GM19240 (cell line): ENCODE results near the gene EIF4EBP2.

Source experiments
- DNase-seq: peaks from one replicate; pipeline ENCODE4 v3.0.0; 2011; ENCODE audit warnings: low spot score; ENCODE audit not compliant: insufficient read length

EIF4EBP2 gene

DNA sequence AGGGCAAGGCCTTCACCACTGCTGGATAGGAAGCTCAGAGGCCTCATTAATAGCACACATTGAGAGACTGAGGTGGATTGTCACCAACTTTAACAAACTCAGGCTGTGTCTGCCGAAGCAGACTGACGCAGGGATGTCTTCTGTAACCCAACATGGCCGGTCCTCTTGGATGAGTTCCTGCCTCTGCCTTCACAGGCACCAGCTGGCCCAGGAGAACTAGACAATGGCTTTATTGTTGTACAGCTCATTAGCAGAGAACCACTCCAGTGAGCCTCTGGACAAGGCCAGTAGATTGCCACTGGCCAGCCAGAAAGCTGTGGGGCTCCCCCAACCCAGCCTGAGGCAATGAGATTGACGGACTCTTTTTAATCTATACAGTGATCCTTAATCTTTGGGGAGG, 28.2 kb downstream of the EIF4EBP2 start:
- DNase-seq: no peak

DNA sequence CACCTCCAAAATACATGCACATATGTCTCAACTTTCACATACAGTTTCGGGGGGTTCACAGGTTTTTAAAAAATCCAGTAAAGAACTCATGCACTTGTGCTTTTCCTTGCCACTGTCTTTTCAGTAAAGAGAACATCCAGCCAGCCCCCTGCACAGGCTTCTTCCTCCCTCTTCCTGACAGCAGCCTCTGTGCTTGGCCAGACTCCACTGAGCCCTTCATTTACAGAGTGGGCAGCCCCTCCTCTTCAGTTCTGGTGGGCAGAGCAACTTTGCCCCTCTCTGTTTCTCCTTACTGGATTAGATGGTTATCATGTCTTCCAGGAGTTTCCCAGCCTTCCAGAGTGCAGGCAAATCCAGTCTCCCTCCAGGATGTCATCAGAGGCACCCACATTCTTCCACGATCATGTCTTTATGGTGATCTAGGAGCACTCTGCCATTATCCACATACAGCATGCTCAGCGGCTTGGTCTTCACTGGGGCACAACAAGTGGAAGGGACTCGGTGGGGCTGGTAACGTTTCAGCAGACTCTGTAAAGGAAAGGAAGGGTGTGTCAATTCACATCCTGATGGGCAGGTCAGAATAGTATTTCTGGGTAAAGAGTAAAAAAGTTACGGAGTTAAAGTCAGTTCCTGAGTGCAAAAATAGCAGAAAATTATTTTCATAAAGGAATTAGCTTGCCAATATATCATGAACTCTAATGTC, 28.8 kb downstream of the EIF4EBP2 start:
- DNase-seq: no peak

DNA sequence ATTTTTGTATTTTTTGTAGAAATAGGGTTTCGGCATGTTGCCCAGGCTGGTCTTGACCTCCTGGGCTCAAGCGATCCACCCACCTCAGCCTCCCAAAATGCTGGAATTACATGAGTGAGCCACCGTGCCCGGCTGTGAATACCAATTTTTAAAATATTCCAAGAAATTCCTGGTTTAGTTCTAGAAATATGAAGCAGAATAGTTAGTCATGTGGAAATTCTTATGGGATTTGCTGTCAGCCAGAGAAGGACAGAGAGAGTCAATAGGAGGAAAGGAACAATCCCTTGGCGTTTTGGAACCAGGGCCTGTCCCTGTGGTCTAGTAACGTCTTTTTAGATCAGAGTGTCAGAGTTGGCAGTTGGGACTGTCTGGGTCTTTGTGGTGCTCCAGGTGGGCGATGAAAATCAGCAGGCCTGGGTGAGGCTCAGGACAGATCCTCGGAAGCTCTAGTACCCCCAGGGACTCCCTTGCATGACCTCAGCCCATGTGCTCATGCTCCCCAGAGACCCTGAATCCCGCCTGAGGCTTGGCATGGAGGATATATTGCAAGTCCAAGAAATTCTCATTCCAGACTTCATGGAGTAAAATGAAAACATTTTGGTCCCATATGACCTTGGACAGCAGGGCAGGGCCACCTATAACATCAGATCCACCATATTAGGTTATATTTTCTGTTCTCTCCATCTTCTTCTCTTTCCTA, 29.8 kb downstream of the EIF4EBP2 start:
- DNase-seq: no peak

DNA sequence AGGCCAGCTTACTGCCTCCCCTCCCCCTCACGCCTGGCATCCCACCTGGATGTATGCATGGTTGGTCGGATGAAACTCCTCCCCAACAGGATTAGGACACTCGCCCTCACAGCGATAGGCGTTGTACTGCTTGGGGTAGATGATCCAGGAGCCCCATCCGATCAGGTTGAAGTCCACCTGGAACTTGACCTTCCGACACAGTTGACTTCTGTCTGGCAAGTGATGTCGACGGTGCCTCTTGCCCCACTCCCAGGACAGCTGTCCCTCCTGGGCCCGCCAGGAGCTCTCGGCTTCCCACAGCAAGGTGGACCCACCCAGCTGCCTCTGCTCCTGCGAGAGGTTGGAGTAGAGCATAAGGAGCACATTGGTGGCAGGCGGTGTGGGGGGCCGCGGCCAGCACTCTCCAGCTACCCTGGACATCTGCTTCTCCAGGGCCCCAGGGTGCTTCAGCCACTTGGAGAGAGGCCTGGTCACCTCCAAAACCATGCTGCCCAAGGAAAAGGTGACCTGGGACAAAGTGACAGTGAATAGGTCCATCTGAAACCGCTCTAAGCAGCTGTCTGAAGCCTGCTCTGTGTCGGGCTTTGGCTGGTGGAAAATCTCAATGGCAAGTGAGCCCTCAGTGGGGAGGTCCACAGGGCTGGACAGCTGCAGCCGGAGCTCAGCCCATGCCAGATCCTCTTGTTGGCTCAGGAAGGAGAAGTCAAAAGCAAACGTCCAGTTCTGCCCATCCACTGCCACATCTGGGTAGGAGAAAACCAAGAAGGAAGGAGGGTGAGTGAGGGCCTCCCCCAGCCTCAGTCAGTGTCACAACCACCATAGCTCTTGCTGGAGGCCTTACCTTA, 31.5 kb downstream of the EIF4EBP2 start:
- no peak for DNase-seq

- no peak for DNase-seq
Observed at GRCh38 chr10:70437721-70438120, 33.8 kb downstream of the EIF4EBP2 start.

GRCh38 chr10:70440296-70441160, 36.6 kb downstream of the EIF4EBP2 start:
- DNase-seq: no peak

DNA sequence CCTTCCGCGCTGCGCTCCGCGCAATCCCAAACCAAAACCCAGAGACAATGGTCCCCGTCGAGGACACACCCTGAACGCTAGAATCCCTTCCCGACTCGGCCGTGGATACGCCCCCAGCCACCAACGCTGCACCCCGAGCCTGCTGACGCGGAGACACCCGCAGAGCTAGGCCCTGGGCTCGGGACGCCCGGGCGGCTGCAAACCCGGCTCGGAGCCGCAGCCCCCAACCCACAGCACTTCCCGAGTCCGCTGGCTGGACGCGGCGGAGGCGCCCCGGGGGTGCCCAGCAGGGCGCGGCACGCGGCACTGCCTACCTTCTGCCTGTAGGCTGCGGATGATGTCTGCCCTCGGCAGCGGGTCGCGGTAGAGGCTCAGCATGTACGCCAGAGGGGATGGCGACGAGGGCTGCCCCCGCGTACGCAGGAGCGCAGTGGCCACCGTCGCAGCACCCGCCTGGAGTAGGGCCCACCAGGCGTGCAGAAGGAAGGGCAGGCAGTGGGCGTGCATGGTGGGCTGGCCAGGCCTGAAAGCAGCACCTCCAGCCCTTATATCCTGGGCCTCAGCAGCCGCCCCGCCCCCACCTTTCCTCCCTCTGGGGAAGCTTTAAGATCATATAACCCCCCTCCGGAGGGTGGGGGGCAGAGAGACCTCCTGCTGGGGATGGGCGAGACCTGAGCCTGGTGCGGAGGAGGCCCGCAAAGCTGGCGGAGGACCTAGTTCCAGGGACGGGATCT, 37.4 kb downstream of the EIF4EBP2 start, which contains the start of gene NODAL:
Gene NODAL (minus strand): TSS at position 521 of the 734 bp plus-strand sequence. CDS start 14 bp downstream, at position 507.
- DNase-seq: no peak

- no peak for DNase-seq
Observed at GRCh38 chr10:70441895-70442309, 38.0 kb downstream of the EIF4EBP2 start.

DNA sequence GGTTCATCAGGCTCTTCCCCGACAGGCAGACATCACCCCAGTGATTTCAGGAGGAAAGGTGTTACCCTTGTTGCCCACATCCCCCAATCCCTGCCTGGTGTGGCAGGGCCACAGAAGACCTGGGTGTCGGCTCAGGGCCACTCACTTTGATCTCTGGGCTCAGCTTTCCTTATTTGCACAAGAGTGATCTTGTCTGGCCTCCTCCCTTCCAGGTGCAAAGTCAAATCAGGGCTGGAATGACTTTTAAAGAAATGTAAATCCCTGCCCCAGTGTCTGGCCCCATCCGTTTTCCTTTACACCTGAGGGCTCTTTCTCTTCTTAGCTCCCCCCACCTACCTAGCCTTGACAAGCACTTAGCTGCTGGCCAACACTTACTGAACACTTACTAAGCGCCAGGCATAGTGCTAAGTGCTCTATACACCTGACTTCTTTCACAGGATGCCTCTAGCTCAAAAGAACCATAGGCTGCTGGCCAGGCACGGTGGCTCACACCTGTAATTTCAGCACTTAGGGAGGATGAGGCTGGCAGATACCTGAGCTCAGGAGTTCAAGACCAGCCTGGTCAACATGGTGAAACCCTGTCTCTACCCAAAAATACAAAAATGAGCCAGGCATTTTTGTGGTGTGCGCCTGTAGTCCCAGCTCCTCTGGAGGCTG, 38.5 kb downstream of the EIF4EBP2 start:
- DNase-seq: no peak

GRCh38 chr10:70444744-70445143, 40.8 kb downstream of the EIF4EBP2 start:
- no peak for DNase-seq

DNA sequence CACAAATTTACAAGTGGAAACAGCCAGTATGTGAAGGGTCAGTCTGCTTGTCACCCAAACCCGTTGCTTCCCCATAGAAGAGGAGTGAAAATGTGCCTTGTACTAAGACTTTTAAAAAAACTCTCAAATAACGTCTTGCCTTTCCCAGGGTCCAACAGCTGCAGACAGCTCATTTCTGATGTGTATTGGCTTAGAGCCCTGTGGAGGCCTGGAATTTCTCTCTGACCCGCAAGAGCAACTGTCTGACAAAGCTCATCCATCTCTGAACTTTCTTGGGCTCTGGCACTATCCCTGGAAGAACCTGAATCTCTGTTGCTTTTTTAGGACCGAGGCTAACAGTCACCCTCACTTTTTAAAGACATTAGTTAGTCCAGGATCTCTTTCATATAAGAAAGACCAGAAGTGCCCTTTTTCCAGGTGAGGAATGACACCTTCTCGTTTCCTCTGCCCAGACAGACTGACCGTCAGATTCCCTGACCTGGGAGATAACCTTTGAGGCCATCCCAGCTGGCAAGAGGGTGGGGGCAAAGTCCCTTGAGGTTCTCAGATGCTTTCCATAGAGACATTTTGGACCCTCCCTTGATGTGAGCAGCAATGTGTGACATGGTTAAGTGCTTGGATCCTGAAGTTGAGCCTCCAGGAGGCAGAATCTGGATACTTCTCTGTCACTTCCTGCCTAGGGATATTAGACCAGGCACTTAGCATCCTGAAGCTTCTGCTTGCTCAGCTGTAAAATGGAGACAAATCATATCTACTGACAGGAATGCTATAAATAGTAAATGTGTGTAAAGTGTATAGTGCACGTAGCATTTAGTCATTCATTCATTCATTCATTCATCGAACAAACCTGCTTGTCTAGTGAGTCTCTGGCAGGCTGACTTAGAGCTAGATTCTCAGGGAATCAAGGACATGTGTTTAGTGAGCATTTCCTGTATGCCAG, 42.0 kb downstream of the EIF4EBP2 start:
- DNase-seq: no peak

DNA sequence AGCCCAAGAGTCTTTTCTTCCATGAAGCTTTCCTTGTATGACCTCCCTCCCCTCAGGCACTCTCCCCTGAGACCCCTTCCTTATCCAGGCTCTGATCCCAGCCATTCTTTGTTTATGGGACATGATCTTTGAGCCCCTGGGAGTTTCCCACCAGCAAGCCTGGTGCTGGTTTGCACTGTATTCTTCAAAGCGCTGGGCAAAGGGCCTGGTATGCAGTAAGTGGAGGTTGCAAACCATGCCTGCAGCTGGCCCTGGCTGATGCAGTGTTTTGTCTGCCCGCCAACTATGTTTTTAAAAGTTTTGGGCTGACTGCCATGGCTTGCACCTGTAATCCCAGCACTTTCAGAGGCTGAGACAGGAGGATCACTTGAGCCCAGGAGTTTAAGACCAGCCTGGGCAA, 44.3 kb downstream of the EIF4EBP2 start:
- DNase-seq: no peak

- no peak for DNase-seq
Observed at GRCh38 chr10:70455213-70455630, 51.3 kb downstream of the EIF4EBP2 start.

DNA sequence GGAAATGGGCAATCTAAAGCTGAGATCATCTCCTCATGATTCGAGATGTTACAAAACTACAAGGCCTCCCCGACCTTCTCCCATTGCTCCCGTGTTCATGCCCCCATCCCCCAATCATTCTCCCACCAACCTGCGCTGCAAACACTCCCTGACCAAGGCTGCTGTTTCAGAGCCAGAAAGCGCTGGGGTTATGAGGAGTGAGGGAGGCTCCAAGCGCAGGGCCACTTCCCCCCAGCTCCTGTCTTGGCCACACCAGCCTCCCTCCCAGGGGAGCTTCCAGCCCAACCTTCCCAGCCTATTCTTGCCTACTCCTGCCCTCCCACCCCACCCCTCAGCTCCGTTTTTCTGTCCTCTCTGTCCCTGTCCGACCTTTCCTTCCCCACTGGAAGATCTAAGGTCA, 52.2 kb downstream of the EIF4EBP2 start:
- no peak for DNase-seq

DNA sequence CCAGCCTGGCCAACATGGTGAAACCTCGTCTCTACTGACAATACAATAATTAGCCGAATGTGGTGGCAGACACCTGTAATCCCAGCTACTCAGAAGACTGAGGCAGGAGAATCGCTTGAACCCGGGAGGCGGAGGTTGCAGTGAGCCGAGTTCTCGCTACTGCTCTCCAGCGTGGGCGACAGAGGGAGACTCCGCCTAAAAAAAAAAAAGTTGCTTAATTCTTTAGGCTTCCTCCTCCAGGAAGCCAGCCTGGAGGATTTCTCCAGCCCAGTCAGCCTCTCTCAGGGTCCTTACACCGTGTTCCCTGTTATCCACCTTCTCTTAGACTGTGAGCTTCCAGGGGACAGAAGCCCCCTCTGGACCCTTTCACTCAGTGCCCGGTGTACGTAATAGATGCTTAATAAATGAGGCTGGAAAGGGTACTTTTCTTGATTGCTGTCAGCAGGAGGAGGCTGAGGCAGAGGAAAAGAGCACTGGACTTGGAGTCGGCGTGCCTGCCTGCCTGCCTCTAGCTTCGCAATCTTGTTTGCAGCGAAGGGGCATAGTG, 53.9 kb downstream of the EIF4EBP2 start:
- DNase-seq: no peak

DNA sequence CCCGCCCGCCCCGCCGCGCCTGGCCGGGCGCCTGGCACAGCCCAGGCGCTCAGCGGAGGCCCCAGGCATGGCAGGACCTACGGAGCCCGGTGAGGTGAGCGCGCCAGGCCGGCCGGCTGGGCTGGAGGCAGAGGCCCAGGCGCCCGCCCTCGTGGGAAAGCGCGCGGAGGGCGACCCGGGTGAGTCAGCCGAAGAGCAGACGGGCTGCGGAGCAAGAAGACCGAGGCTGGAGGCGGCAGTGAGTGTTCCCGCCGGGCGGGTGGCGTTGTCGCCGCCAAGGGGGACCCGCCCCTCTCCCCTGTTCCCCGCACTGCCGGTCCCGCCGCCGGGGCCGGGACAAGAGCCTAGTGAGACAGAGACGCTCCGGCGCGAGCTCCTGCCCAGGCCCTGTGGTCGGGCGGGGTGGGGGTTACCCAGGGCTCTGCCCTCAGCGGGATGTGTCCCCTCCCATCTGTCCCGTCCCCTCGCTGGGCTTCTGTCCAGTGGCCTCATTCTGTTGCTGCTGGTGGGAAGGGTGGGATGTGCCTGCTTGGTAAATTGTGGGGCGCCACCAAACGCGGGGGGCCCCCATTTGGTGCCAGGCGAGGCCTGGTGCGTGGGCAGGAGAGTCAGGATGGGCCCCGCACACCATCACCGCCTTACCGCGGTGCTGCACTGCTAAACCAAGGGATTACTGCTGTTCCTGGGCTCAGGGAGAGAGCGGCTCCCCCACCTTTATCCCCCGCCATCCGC, 54.5 kb downstream of the EIF4EBP2 start:
- DNase-seq: no peak

- no peak for DNase-seq
Observed at GRCh38 chr10:70459061-70459773, 55.3 kb downstream of the EIF4EBP2 start.
